ENCODE data around the gene ADSS1. TPM values are rescaled to one million over a fixed set of nuclear protein-coding genes. Genes with fewer than 3 reads are reported as not detected.

ADSS1 gene
- total RNA-seq, 1 experiment from 2014 or later: 3.2 TPM

DNA sequence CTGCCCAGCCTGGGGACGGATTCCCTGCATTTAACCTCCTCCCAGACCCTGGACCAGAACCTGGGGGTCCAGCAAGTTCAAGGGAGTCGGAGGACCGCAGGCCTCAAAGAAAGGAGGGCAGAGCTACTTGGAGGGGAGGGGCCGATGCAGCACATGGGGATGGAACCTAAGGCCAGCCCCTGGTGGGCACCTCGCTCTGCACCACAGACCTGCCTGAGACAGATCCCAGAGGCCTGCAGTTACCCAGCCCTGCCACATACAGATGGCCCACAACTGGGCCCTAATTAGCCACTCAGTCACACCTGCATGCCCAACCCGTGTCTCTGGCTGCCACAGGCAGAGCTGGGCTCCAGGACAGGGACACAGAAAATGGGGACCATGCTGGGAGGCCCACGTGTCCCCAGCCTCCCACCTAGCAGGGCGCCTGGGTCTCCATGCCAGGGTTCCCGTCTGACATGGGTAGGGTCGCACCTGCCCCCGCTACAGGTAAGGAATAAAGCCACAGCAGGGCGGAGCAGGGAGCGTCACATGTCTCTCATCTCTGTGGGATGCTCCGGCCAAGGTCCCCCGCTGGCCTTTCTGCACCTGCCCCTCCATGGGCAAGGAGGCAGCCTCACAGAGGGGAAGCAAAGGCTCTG is 54.8 kb downstream of the ADSS1 start:
- Histone ChIP-seq H3K27me3 (replicated peaks; ENCODE audit: control insufficient read depth, insufficient read depth, low read length) (no peaks in the 10 kb centered on the region), H3K36me3 (ENCODE audit: control insufficient read depth, insufficient read depth, low read length) (no peaks in the 10 kb centered on the region; the same call in 1 of the 2 replicates), H3K4me1 (no peaks in the 10 kb centered on the region), H3K4me3 (ENCODE audit: low read depth, low read length) (no peak overlapping the region), H3K9me3 (no peaks in the 10 kb centered on the region)
- ChIA-PET CTCF (interaction anchor here (0.5 to 1.2 kb wide), 3 partner anchors 10 to 1420 kb away, joined by 3 read pairs; no protein-coding TSS in a partner anchor), POLR2A (interaction anchor here (0.7 kb wide), 1 partner anchor 954 kb away, joined by 9 read pairs; no protein-coding TSS in a partner anchor)
- BruUV-seq (replicated peaks): no TSS peak
- Mint-ChIP-seq H3K27ac (ENCODE audit: unreplicated experiment) (no peak overlapping the region), H3K27me3 (ENCODE audit: insufficient read depth, unreplicated experiment) (no peaks in the 10 kb centered on the region), H3K4me1 (ENCODE audit: low read depth, unreplicated experiment) (no peaks in the 10 kb centered on the region), H3K4me3 (ENCODE audit: unreplicated experiment) (no peak overlapping the region), H3K9me3 (ENCODE audit: unreplicated experiment) (no peaks in the 10 kb centered on the region), H3K36me3 (ENCODE audit: insufficient read depth, unreplicated experiment) (peaks cover 36% of the 10 kb centered on the region)
- intact Hi-C loops (cut with micrococcal nuclease; ENCODE audit: unreplicated experiment): no loop called here
- no peak for DNase-seq
- TF ChIP-seq CTCF (IDR thresholded peaks at IDR 0.05; ENCODE audit: insufficient read depth in 1 of 2, low read depth in 1 of 2, low read length in 1 of 2, severe bottlenecking in 1 of 2, unreplicated experiment in 1 of 2): no peak

- no peaks in the 10 kb centered on the region for H3K4me1 Mint-ChIP-seq (ENCODE audit: low read depth, unreplicated experiment)
- H3K4me3 ChIP-seq (ENCODE audit: low read depth, low read length): no peak overlapping the region
- H3K4me1 ChIP-seq: no peaks in the 10 kb centered on the region
- intact Hi-C loops (cut with micrococcal nuclease; ENCODE audit: unreplicated experiment): no loop called here
- H3K27me3 ChIP-seq (replicated peaks; ENCODE audit: control insufficient read depth, insufficient read depth, low read length): no peaks in the 10 kb centered on the region
- H3K4me3 Mint-ChIP-seq (ENCODE audit: unreplicated experiment): no peak overlapping the region
- no peaks in the 10 kb centered on the region for H3K9me3 Mint-ChIP-seq (ENCODE audit: unreplicated experiment)
- no peak for TF ChIP-seq CTCF (IDR thresholded peaks at IDR 0.05; ENCODE audit: insufficient read depth in 1 of 2, low read depth in 1 of 2, low read length in 1 of 2, severe bottlenecking in 1 of 2, unreplicated experiment in 1 of 2)
- CTCF ChIA-PET: interaction anchor here (0.5 kb wide), 1 partner anchor 11 kb away, joined by 3 read pairs; no protein-coding TSS in a partner anchor
- peaks cover 28% of the 10 kb centered on the region for H3K36me3 Mint-ChIP-seq (ENCODE audit: insufficient read depth, unreplicated experiment)
- H3K9me3 ChIP-seq: no peaks in the 10 kb centered on the region
- DNase-seq: no peak
- H3K27ac Mint-ChIP-seq (ENCODE audit: unreplicated experiment): no peak overlapping the region
- no peaks in the 10 kb centered on the region; the same call in 1 of the 2 replicates for H3K36me3 ChIP-seq (ENCODE audit: control insufficient read depth, insufficient read depth, low read length)
- POLR2A ChIA-PET: interaction anchor here (0.7 kb wide), 1 partner anchor 955 kb away, joined by 9 read pairs; no protein-coding TSS in a partner anchor
- no TSS peak for BruUV-seq (replicated peaks)
- H3K27me3 Mint-ChIP-seq (ENCODE audit: insufficient read depth, unreplicated experiment): no peaks in the 10 kb centered on the region
Measured at GRCh38 chr14:104779776-104780512, 55.9 kb downstream of the ADSS1 start.

DNA sequence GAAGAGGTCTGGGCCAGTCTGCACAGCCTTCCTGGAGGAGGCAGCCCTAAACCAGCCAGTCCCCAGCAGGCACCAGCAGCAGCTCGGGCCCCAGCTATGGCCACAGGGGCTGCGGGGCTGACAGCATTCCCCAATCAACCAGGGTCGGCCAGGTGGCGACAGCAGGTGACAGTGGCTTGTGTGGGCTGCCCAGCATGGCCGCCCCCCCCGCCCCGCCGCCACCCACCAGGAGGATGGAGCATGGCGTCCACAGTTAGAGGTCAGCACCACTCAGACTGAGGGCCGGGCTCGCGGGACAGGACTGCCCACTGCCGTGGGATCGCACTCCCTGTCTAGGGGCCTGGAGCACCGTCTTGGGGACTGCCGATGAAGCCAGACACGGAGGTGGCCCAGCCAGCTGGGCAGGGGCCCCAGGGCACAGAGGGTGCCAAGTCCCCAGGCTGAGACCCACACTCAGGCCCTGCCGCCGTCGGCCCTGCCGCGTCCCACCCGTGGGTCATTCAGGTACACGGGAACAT is 56.5 kb downstream of the ADSS1 start:
- DNase-seq: no peak
- ChIA-PET CTCF (no interaction called here), POLR2A (no interaction called here)
- Mint-ChIP-seq H3K36me3 (ENCODE audit: insufficient read depth, unreplicated experiment) (peaks cover 25% of the 10 kb centered on the region), H3K9me3 (ENCODE audit: unreplicated experiment) (no peaks in the 10 kb centered on the region), H3K27ac (ENCODE audit: unreplicated experiment) (no peak overlapping the region), H3K4me3 (ENCODE audit: unreplicated experiment) (no peak overlapping the region), H3K4me1 (ENCODE audit: low read depth, unreplicated experiment) (no peaks in the 10 kb centered on the region), H3K27me3 (ENCODE audit: insufficient read depth, unreplicated experiment) (no peaks in the 10 kb centered on the region)
- intact Hi-C loops (cut with micrococcal nuclease; ENCODE audit: unreplicated experiment): no loop called here
- H3K27me3 ChIP-seq (replicated peaks; ENCODE audit: control insufficient read depth, insufficient read depth, low read length): no peaks in the 10 kb centered on the region
- H3K4me3 ChIP-seq (ENCODE audit: low read depth, low read length): no peak overlapping the region
- H3K4me1 ChIP-seq: no peaks in the 10 kb centered on the region
- no TSS peak for BruUV-seq (replicated peaks)
- H3K9me3 ChIP-seq: no peaks in the 10 kb centered on the region
- no peaks in the 10 kb centered on the region; the same call in 1 of the 2 replicates for H3K36me3 ChIP-seq (ENCODE audit: control insufficient read depth, insufficient read depth, low read length)
- TF ChIP-seq CTCF (IDR thresholded peaks at IDR 0.05; ENCODE audit: insufficient read depth in 1 of 2, low read depth in 1 of 2, low read length in 1 of 2, severe bottlenecking in 1 of 2, unreplicated experiment in 1 of 2): no peak
